Skeletal muscle satellite cell (primary cell): ENCODE data around the gene TIGD4.

ENCODE experiments used
- H3K27me3 ChIP-seq: 2 replicates; pipeline ENCODE4 v1.7.0; 2013; ENCODE audit warnings: low read length; ENCODE audit not compliant: control insufficient read depth, insufficient read depth
- H3K36me3 ChIP-seq: 2 replicates; pipeline ENCODE4 v1.7.0; 2013; ENCODE audit warnings: mild to moderate bottlenecking, control low read depth, low read length; ENCODE audit not compliant: insufficient read depth
- H3K4me1 ChIP-seq: 2 replicates; pipeline ENCODE4 v1.7.0; 2013; ENCODE audit warnings: low read length; ENCODE audit not compliant: control insufficient read depth, insufficient read depth
- H3K4me2 ChIP-seq: 2 replicates; pipeline ENCODE4 v1.7.0; 2013; ENCODE audit warnings: mild to moderate bottlenecking, low read length
- H3K4me3 ChIP-seq: 2 replicates; pipeline ENCODE4 v1.7.0; 2013; ENCODE audit warnings: low read length
- H3K9ac ChIP-seq: 2 replicates; pipeline ENCODE4 v1.7.0; 2013; ENCODE audit warnings: mild to moderate bottlenecking, low read depth, low read length, moderate library complexity
- H3K9me3 ChIP-seq: replicated peaks from 2 replicates; pipeline ENCODE4 v1.7.0; 2013; ENCODE audit warnings: mild to moderate bottlenecking, control low read depth, low read length

TIGD4 gene

DNA sequence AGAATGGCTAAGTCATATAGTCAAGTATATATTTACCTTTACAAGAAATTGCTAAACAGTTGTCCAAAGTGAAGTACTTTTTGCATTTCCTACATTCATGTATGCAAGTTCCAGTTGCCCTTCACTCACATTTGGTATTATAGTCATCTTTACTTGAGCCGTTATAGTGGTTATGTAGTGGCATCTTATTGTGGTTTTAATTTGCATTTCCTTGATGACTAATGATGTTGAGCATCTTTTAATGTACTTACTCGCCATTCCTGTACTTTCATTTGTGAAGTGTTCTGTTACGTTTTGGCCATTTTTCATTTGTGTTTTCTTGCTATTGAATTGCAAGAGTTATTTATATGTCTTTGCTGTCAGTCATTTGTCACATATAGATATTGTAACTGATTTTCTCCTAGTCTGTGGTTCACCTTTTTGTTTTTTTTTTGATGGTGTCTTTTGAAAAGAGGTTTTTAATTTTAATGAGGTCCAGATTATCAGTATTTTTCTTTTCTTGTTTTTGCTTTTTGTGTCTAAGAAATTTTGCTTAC is 27.8 kb upstream of the TIGD4 start:
- Histone ChIP-seq H3K4me2 (peak overlapping the region; percentile 17), H3K4me3 (peak overlapping the region; percentile 8), H3K4me1 (peaks cover 7% of the 10 kb centered on the region), H3K27me3 (no peaks in the 10 kb centered on the region), H3K36me3 (no peaks in the 10 kb centered on the region), H3K9me3 (no peaks in the 10 kb centered on the region), H3K9ac (no peak overlapping the region)

DNA sequence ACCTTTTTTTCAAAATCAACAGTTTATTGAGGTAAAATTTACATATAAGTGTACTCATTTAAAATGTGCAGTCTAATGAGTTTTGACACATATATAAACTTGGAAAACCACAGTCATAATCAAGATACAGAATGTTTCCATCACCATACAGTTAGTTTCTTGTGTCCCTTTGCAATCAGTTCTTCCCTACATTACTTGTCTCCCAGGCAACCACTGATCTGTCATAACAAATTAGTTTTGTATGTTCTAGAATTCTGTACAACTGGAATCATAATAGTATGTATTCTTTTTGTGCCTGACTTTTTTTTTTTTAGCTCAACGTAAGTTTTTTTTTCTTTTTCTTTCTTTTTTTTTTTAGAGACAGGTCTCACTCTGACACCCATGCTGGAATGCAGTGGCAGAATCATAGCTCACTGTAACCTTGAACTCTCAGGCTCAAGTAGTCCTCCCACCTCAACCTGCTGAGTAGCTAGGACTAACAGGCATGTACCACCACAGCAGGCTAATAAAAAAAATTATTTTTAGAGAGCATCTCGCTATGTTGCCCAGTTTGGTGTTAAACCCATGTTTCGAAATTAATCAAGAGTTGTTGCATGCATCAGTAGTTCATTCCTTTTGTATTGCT is 27.1 kb upstream of the TIGD4 start:
- no peaks in the 10 kb centered on the region for H3K9me3 ChIP-seq
- H3K9ac ChIP-seq: no peak overlapping the region
- H3K4me3 ChIP-seq: no peak overlapping the region
- no peaks in the 10 kb centered on the region for H3K36me3 ChIP-seq
- no peak overlapping the region for H3K4me2 ChIP-seq
- peaks cover 7% of the 10 kb centered on the region for H3K4me1 ChIP-seq
- no peaks in the 10 kb centered on the region for H3K27me3 ChIP-seq

DNA sequence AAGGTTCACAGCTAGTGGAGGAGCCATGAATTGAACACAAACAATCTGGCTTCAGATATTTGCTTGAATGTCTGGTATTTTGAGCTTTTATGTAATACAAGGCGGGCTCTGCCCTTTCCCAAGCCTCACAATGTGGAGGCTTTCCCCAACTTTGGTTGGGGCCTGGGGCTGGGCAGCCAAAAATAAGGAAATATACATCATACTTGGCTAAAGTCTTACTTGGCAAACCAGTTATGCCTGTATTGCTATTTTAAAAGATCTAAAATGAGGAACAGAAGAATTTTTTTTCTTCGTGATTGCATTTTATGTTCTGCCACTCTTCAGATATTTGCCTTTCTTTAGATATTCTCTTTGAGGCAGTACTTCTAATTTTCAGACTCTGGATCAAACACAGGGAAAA is 26.3 kb upstream of the TIGD4 start:
- H3K4me1 ChIP-seq: peaks cover 7% of the 10 kb centered on the region
- no peak overlapping the region for H3K9ac ChIP-seq
- no peaks in the 10 kb centered on the region for H3K36me3 ChIP-seq
- H3K4me2 ChIP-seq: no peak overlapping the region
- no peaks in the 10 kb centered on the region for H3K9me3 ChIP-seq
- no peak overlapping the region for H3K4me3 ChIP-seq
- H3K27me3 ChIP-seq: no peaks in the 10 kb centered on the region

GRCh38 chr4:152805071-152805650 is 25.6 kb upstream of the TIGD4 start:
- no peak overlapping the region for H3K9ac ChIP-seq
- H3K4me3 ChIP-seq: no peak overlapping the region
- H3K27me3 ChIP-seq: no peaks in the 10 kb centered on the region
- H3K4me2 ChIP-seq: no peak overlapping the region
- H3K9me3 ChIP-seq: no peaks in the 10 kb centered on the region
- peaks cover 7% of the 10 kb centered on the region for H3K4me1 ChIP-seq
- H3K36me3 ChIP-seq: no peaks in the 10 kb centered on the region

GRCh38 chr4:152803541-152803940 is 24.0 kb upstream of the TIGD4 start:
- peaks cover 7% of the 10 kb centered on the region for H3K4me1 ChIP-seq
- no peaks in the 10 kb centered on the region for H3K27me3 ChIP-seq
- H3K9me3 ChIP-seq: no peaks in the 10 kb centered on the region
- no peak overlapping the region for H3K4me2 ChIP-seq
- H3K36me3 ChIP-seq: no peaks in the 10 kb centered on the region
- H3K4me3 ChIP-seq: no peak overlapping the region
- no peak overlapping the region for H3K9ac ChIP-seq

GRCh38 chr4:152795891-152796290 is 16.4 kb upstream of the TIGD4 start:
- no peaks in the 10 kb centered on the region for H3K4me1 ChIP-seq

GRCh38 chr4:152786627-152787026 is 7.1 kb upstream of the TIGD4 start:
- no peak overlapping the region for H3K9ac ChIP-seq

More at GRCh38 chr4:152795891-152796290, 16.4 kb upstream of the TIGD4 start:
- H3K27me3 ChIP-seq: no peaks in the 10 kb centered on the region
- no peak overlapping the region for H3K4me3 ChIP-seq
- no peak overlapping the region for H3K9ac ChIP-seq
- no peaks in the 10 kb centered on the region for H3K9me3 ChIP-seq
- no peaks in the 10 kb centered on the region for H3K36me3 ChIP-seq
- H3K4me2 ChIP-seq: no peak overlapping the region

DNA sequence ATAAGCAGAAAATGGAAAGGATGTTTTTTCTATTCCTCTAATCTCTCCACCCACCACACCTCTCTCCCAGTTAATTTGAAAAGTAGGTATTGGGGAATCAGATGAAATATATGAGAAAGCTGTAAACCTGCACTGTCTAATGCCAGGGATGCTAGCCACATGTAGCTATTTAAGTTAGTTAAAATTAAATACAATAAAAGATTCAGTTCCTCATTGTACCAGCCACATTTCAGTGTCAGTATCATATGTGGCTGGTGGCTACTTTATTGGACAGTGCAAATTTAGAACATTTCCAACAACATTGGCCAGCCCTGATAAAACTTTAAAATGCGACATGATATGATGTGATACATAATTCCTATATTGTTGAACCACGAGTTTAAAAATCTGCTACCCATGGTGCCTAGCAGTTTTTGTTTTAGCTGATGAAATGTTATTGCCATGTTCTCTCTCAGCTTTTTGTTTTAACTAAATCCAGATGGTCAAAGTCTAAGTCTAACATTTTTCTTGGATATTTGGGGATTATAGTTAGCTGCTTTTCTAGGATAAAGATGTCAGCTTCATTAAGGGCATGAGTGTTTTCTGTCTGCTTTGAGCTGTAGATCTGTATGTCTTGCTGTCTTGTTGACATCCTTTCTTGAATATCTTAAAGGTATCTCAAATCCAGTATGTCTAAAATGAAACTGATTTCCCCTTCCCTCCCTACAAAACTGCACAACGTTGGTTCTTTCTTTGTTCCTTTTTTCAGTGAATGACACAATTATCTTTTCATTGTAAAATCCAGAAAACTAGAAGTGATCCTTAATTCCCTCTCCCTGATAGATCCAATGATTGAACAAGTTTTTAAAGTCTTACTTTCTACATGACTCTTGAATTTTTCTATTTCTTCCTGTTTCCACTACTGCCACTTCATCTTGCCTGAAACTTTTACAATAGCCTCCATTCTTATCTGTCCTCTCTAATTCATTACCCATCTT is 6.4 kb upstream of the TIGD4 start:
- Histone ChIP-seq H3K4me2 (no peak overlapping the region), H3K4me1 (peaks cover 14% of the 10 kb centered on the region), H3K27me3 (no peaks in the 10 kb centered on the region), H3K4me3 (no peak overlapping the region), H3K9ac (no peak overlapping the region), H3K36me3 (peaks cover 2% of the 10 kb centered on the region), H3K9me3 (no peaks in the 10 kb centered on the region)

More at GRCh38 chr4:152786627-152787026, 7.1 kb upstream of the TIGD4 start:
- Histone ChIP-seq H3K4me3 (no peak overlapping the region), H3K9me3 (no peaks in the 10 kb centered on the region), H3K36me3 (peaks cover 2% of the 10 kb centered on the region), H3K27me3 (no peaks in the 10 kb centered on the region), H3K4me1 (peaks cover 10% of the 10 kb centered on the region), H3K4me2 (no peak overlapping the region)

DNA sequence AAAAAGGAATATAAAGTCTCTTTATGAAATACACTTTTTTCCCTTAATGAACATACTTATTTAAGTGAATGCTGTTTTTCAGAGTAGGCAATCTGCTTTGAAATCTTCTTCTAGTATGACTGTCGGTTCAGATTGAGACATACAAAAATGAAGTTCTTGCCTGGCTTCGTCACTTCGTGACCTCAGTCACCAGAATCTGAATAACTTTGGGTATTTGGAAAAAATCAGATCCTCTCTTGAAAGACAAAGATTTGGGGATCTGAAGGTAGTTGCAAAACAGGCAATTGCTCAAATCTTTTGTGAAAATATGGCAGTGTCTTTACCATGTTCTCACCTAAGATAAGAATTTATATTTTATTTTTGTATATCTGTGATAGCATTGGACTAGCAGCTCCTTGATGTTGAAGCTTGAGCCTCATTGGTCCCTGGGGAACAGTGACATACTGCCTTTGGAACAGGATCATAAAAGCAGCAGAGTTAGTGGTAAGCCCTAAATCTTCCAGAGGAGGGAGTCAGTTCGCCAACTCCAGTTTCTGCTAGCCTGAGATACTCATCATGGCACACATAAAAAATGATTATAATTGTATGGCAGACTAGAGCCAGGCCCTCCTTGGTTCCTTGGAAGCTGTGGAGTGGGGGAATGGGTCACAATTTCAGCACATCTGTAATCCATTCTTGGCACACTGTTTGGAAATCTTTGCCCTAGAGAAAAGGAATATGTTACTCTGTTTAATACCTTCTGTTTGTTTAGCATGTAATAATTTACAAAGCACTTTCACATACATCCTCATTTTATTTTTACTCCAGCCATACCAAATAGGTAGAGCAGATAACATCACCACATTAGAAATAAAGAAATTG is 5.2 kb upstream of the TIGD4 start:
- Histone ChIP-seq H3K27me3 (no peaks in the 10 kb centered on the region), H3K36me3 (peaks cover 2% of the 10 kb centered on the region), H3K9ac (no peak overlapping the region), H3K9me3 (no peaks in the 10 kb centered on the region), H3K4me1 (peaks cover 12% of the 10 kb centered on the region), H3K4me2 (no peak overlapping the region), H3K4me3 (no peak overlapping the region)

DNA sequence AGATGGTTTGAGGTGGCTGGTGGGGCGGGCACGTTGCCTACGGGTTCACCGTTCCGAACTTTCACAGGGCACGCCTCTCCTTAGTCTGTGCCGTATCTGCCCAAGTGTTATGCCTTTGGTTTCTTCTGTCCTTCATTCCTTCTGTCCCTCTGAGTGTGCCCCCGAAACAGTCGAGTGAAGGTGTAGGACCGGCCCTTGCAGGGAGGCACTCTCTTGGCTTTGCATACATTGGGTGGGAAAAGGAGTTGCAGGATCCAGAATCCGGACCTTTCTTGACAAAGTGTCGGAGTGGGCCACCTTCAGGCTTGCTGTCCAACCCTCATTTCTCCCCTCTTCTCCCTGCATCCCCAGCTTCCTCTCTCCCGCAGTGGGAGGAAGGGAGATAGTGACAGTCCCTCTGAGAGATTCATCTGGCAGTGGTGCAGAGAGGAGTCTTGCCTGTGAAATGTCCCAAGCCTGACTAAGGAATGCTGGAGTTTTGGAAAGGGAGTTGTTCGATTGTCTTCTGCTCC is 793 bp upstream of the TIGD4 start:
- Histone ChIP-seq H3K4me3 (peak overlapping the region; percentile 83), H3K9ac (peak overlapping the region; percentile 90), H3K4me2 (peak overlapping the region; percentile 90), H3K9me3 (no peaks in the 10 kb centered on the region), H3K27me3 (peaks cover 17% of the 10 kb centered on the region), H3K4me1 (peaks cover 19% of the 10 kb centered on the region), H3K36me3 (peaks cover 2% of the 10 kb centered on the region)
